HepG2 (cell line): ENCODE results near the gene PRRT1. TPM values are rescaled to one million over a fixed set of nuclear protein-coding genes. Genes with fewer than 3 reads are reported as not detected.
A peak's percentile ranks its signal among the peaks of the same experiment; 100 is the strongest.

Source experiments
- ATAC-seq: fragments of 200-7000 bp; cut with Tn5 transposase; 3 replicates; pipeline ENCODE4 v1.9.1; 2020; ENCODE audit warnings: mild to moderate bottlenecking, moderate library complexity
- BruUV-seq: library from RNA; stranded (reverse); fragments of 400-500 nt; replicated peaks from 2 replicates; lab custom pipeline; 2021; lab: Mats Ljungman, UMichigan
- CTCF ChIA-PET: fragments of 300-600 bp; formaldehyde crosslinking; extraction: SDS; loops from one replicate; lab custom pipeline; 2021; ENCODE audit warnings: low total read pairs, inconsistent platforms, low intra/inter-chr PET ratio; lab: Yijun Ruan, JAX
- POLR2A ChIA-PET: fragments of 350-600 bp; sonication (Branson Sonifier 250); formaldehyde crosslinking; loops from one replicate; lab custom pipeline; 2020; ENCODE audit warnings: antibody characterized with exemption, inconsistent platforms; lab: Yijun Ruan, JAX
- DNase-seq: peaks from one replicate; pipeline ENCODE4 v3.0.0-alpha.2; 2015; ENCODE audit warnings: low spot score
- FAIRE-seq: peaks from 3 replicates; lab custom pipeline; 2011; peaks lifted over from hg19 to GRCh38; lab: Jason Lieb, UNC
- H2AFZ ChIP-seq: one replicate; pipeline ENCODE4 v1.6.1; 2011; ENCODE audit warnings: low read length, inconsistent platforms
- H3K27ac ChIP-seq: fragments of 300-600 bp; 3 replicates; pipeline ENCODE4 v1.8.0; 2011; ENCODE audit warnings: mixed run types, mild to moderate bottlenecking, mixed read lengths, low read length, inconsistent platforms; ENCODE audit not compliant: insufficient read depth; ENCODE audit errors: extremely low read length
- H3K27me3 ChIP-seq, 2 experiments: fragments of 200-600 bp in 1 of 2; 2 replicates in 1 of 2; 3 replicates in 1 of 2; pipeline versions ENCODE4 v1.6.0 to v1.8.0; 2011; ENCODE audit warnings: low read length in 2 of 2, mild to moderate bottlenecking in 2 of 2, moderate library complexity in 2 of 2, inconsistent platforms in 1 of 2; ENCODE audit not compliant: insufficient read depth in 2 of 2, control insufficient read depth in 1 of 2
- H3K36me3 ChIP-seq, 2 experiments: fragments of 200-600 bp in 1 of 2; replicated peaks in 1 of 2; 2 replicates in 1 of 2; 3 replicates in 1 of 2; pipeline versions ENCODE4 v1.5.1 to v1.8.0; 2011; ENCODE audit warnings: low read length in 2 of 2, inconsistent platforms in 1 of 2; ENCODE audit not compliant: insufficient read depth in 2 of 2, control insufficient read depth in 1 of 2
- H3K4me1 ChIP-seq: 2 replicates; pipeline ENCODE4 v1.5.1; 2012; ENCODE audit warnings: low read length, inconsistent platforms; ENCODE audit not compliant: insufficient read depth
- H3K4me2 ChIP-seq: 2 replicates; pipeline ENCODE4 v1.6.0; 2011; ENCODE audit warnings: low read depth, low read length, inconsistent platforms
- H3K4me3 ChIP-seq, 3 experiments: fragments of 200-600 bp in 1 of 3; sonication (generic), shearing (Covaris generic) in 1 of 3; replicated peaks in 1 of 3; 2 replicates each; pipeline ENCODE4 v1.5.1; 2011 to 2016; ENCODE audit warnings: low read length in 3 of 3, inconsistent platforms in 2 of 3, low read depth in 2 of 3, mild to moderate bottlenecking in 2 of 3, control low read depth in 1 of 3, mixed read lengths in 1 of 3; ENCODE audit not compliant: insufficient read depth in 1 of 3
- H3K79me2 ChIP-seq: one replicate; pipeline ENCODE4 v1.6.1; 2011; ENCODE audit warnings: low read length, inconsistent platforms; ENCODE audit not compliant: insufficient read depth
- H3K9ac ChIP-seq: 2 replicates; pipeline ENCODE4 v1.6.0; 2011; ENCODE audit warnings: mild to moderate bottlenecking, low read depth, low read length, inconsistent platforms; ENCODE audit not compliant: insufficient read depth
- H3K9me3 ChIP-seq: 2 replicates; pipeline ENCODE4 v1.5.1; 2012; ENCODE audit warnings: mild to moderate bottlenecking, low read length
- H4K20me1 ChIP-seq: 2 replicates; pipeline ENCODE4 v1.6.0; 2011; ENCODE audit warnings: inconsistent platforms, mild to moderate bottlenecking, low read length, moderate library complexity; ENCODE audit not compliant: insufficient read depth
- ARNTL ChIP-seq: sonication (generic); formaldehyde crosslinking; IDR thresholded peaks from 2 replicates; pipeline ENCODE4 v1.4.0; 2020; ENCODE audit warnings: mild to moderate bottlenecking, missing genetic modification reagents
- NONO ChIP-seq, 2 experiments: fragments of 450-650 bp in 1 of 2; sonication (generic) in 1 of 2; formaldehyde crosslinking in 1 of 2; IDR thresholded peaks in 1 of 2; conservative IDR thresholded peaks in 1 of 2; 2 replicates each; pipeline versions ENCODE4 v1.6.1 to v1.8.0; 2017 to 2022; ENCODE audit warnings: mild to moderate bottlenecking in 1 of 2, missing genetic modification reagents in 1 of 2, moderate library complexity in 1 of 2
- RELA ChIP-seq: sonication (generic); formaldehyde crosslinking; IDR thresholded peaks from 2 replicates; pipeline ENCODE4 v1.4.0; 2020; ENCODE audit warnings: missing genetic modification reagents
- RFXAP ChIP-seq: sonication (generic); formaldehyde crosslinking; IDR thresholded peaks from 2 replicates; pipeline ENCODE4 v1.4.0; 2020; ENCODE audit warnings: missing genetic modification reagents, borderline replicate concordance
- SAP130 ChIP-seq: IDR thresholded peaks from 2 replicates; pipeline ENCODE4 v1.6.1; 2016; ENCODE audit warnings: low read depth
- SCMH1 ChIP-seq: sonication (generic); formaldehyde crosslinking; IDR thresholded peaks from 2 replicates; pipeline ENCODE4 v1.9.0; 2021; ENCODE audit warnings: missing genetic modification reagents, mild to moderate bottlenecking, borderline replicate concordance
- SOX5 ChIP-seq: IDR thresholded peaks from 2 replicates; pipeline ENCODE4 v1.6.1; 2016; ENCODE audit warnings: borderline replicate concordance
- TBX2 ChIP-seq: sonication (generic); formaldehyde crosslinking; IDR thresholded peaks from 2 replicates; pipeline ENCODE4 v1.5.0; 2020; ENCODE audit warnings: missing genetic modification reagents, mild to moderate bottlenecking, borderline replicate concordance
- ZNF3 ChIP-seq: IDR thresholded peaks from 2 replicates; pipeline ENCODE4 v1.7.0; 2017; ENCODE audit warnings: inconsistent platforms
- ZNF547 ChIP-seq: sonication (generic); formaldehyde crosslinking; IDR thresholded peaks from 2 replicates; pipeline ENCODE4 v1.5.1; 2020; ENCODE audit warnings: mild to moderate bottlenecking, missing genetic modification reagents
- ZNF562 ChIP-seq: sonication (generic); formaldehyde crosslinking; IDR thresholded peaks from 2 replicates; pipeline ENCODE4 v1.8.0; 2022; ENCODE audit warnings: missing genetic modification reagents, borderline replicate concordance
- ZNF572 ChIP-seq: sonication (generic); formaldehyde crosslinking; IDR thresholded peaks from 2 replicates; pipeline ENCODE4 v1.5.1; 2020; ENCODE audit warnings: mild to moderate bottlenecking, missing genetic modification reagents
- ZNF749 ChIP-seq: sonication (generic); formaldehyde crosslinking; IDR thresholded peaks from 2 replicates; pipeline ENCODE4 v1.8.0; 2022; ENCODE audit warnings: mild to moderate bottlenecking, missing genetic modification reagents, moderate library complexity, borderline replicate concordance
- WGBS: methylation state at CpG from one replicate; pipeline ENCODE4 v1.1.6; 2017; ENCODE audit warnings: low lambda C conversion rate; 5-methylcytosine and 5-hydroxymethylcytosine counted together
- in situ Hi-C: cut with HindIII; loops from 2 replicates; pipeline ENCODE4 v1.10.0; 2017; ENCODE audit warnings: low pct_unique_long_range_greater_than_20kb; ENCODE audit not compliant: extremely low pct_ligation_motif_present
- intact Hi-C: fragments of 100-400 bp; cut with micrococcal nuclease; formaldehyde crosslinking; loops from one replicate; pipeline ENCODE4 v1.10.0; 2022; ENCODE audit not compliant: unreplicated experiment
- polyA plus RNA-seq, 8 experiments: library from polyadenylated mRNA; depleted of rRNA in 3 of 8; stranded (reverse) in 7 of 8; unstranded in 1 of 8; fragments of >200 nt; fragmentation: Illumina TruSeq in 4 of 8; extraction: Trizol in 4 of 8; gene quantifications; 2 replicates each; pipeline versions ENCODE4 v1.2.1 to v1.2.3, GENCODE V29; 2011 to 2016; ENCODE audit warnings: low read depth in 4 of 8, missing spikeins in 1 of 8, mixed read lengths in 1 of 8; ENCODE audit not compliant: insufficient read depth in 1 of 8
- total RNA-seq, 5 experiments: library from RNA; depleted of rRNA; stranded (reverse); fragments of >200 nt; fragmentation: Illumina TruSeq; extraction: Trizol; gene quantifications; 2 replicates each; pipeline ENCODE4 v1.2.3, GENCODE V29; 2016; ENCODE audit warnings: low read depth in 1 of 5
- TF ChIP-seq, protein P1 (sequence below): sonication (generic); formaldehyde crosslinking; IDR thresholded peaks from 2 replicates; pipeline ENCODE4 v1.4.0; 2020; ENCODE audit warnings: missing genetic modification reagents
- TF ChIP-seq, protein P2 (sequence below): sonication (generic); formaldehyde crosslinking; IDR thresholded peaks from 2 replicates; pipeline ENCODE4 v1.5.0; 2020; ENCODE audit warnings: mild to moderate bottlenecking, missing genetic modification reagents

The PRRT1 gene
- total and polyA plus RNA-seq, 2 of the 13 experiments (the other 11 are each of a cell fraction or from before 2014, with no cell fraction given) = 0.64 to 1.4 TPM

DNA sequence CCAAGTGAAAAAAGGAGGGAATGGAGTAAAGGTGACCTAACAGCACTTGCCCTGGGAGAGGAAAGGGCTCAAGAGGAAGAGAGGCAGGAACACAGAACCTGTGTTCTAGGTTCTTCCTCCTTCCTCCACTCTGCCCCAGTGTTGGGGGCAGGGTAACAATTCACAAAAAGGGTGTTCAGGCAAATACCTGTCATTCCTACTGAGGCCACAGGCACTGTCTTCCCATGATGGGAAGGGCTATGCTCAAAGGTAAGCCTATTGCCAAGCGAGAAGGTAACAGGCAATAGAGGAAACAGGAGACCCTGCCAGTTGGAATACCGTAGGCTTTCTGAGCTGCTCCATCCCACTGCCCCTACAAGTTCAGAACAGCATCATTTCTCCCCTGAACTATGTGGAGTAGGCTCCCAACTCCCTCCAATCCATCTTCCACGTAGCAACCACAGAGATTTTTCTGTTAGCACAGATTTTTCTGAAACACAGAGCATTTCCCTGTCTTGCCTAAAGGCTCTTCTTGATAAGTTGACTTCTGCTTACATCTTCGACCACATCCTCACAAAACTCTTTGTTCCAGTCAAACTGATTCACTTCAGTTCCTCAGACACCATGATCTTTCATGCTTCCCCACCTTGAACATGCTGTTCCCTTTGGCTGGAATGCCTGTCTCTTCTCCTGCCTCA, 21.4 kb upstream of the PRRT1 start:
- CTCF ChIA-PET = no interaction called here
- FAIRE-seq = no peak
- Histone ChIP-seq H3K79me2 (peaks cover 36% of the 10 kb centered on the region), H2AFZ (no peak overlapping the region), H3K36me3 (peaks cover 13 to 33% of the 10 kb centered on the region in 2 experiments), H3K9me3 (no peaks in the 10 kb centered on the region), H3K4me1 (peaks cover 46% of the 10 kb centered on the region), H3K4me3 (no peak overlapping the region), H3K9ac (peak overlapping the region; percentile 7; the same call in 1 of the 2 replicates), H3K4me2 (peak overlapping the region; percentile 19)
- BruUV-seq = no TSS peak
- 96% methylated on average over 4 of the region's 4 CpGs for WGBS
- in situ Hi-C loops = no loop called here
- no peak for TF ChIP-seq ZNF562 (CRISPR knock-in tag)
- TF ChIP-seq, protein P1, sequence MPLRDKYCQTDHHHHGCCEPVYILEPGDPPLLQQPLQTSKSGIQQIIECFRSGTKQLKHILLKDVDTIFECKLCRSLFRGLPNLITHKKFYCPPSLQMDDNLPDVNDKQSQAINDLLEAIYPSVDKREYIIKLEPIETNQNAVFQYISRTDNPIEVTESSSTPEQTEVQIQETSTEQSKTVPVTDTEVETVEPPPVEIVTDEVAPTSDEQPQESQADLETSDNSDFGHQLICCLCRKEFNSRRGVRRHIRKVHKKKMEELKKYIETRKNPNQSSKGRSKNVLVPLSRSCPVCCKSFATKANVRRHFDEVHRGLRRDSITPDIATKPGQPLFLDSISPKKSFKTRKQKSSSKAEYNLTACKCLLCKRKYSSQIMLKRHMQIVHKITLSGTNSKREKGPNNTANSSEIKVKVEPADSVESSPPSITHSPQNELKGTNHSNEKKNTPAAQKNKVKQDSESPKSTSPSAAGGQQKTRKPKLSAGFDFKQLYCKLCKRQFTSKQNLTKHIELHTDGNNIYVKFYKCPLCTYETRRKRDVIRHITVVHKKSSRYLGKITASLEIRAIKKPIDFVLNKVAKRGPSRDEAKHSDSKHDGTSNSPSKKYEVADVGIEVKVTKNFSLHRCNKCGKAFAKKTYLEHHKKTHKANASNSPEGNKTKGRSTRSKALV (CRISPR knock-in tag) = no peak
- TF ChIP-seq ZNF547 (CRISPR knock-in tag) = no peak
- TF ChIP-seq ZNF572 (CRISPR knock-in tag) = no peak
- TF ChIP-seq RFXAP (CRISPR knock-in tag) = no peak
- TF ChIP-seq TBX2 (CRISPR knock-in tag) = no peak
- no peak for TF ChIP-seq ARNTL (CRISPR knock-in tag)
- no peak for TF ChIP-seq SCMH1 (CRISPR knock-in tag)
- no peak for TF ChIP-seq ZNF749 (CRISPR knock-in tag)
- no peak for TF ChIP-seq SOX5 (CRISPR knock-in tag)
- TF ChIP-seq ZNF3 (CRISPR knock-in tag) = no peak
- TF ChIP-seq NONO (IDR thresholded peaks at IDR 0.05) = no peak
- TF ChIP-seq NONO (CRISPR knock-in tag; conservative IDR thresholded peaks at IDR 0.05) = no peak
- TF ChIP-seq RELA = no peak
- TF ChIP-seq, protein P2, sequence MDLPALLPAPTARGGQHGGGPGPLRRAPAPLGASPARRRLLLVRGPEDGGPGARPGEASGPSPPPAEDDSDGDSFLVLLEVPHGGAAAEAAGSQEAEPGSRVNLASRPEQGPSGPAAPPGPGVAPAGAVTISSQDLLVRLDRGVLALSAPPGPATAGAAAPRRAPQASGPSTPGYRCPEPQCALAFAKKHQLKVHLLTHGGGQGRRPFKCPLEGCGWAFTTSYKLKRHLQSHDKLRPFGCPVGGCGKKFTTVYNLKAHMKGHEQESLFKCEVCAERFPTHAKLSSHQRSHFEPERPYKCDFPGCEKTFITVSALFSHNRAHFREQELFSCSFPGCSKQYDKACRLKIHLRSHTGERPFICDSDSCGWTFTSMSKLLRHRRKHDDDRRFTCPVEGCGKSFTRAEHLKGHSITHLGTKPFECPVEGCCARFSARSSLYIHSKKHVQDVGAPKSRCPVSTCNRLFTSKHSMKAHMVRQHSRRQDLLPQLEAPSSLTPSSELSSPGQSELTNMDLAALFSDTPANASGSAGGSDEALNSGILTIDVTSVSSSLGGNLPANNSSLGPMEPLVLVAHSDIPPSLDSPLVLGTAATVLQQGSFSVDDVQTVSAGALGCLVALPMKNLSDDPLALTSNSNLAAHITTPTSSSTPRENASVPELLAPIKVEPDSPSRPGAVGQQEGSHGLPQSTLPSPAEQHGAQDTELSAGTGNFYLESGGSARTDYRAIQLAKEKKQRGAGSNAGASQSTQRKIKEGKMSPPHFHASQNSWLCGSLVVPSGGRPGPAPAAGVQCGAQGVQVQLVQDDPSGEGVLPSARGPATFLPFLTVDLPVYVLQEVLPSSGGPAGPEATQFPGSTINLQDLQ (CRISPR knock-in tag) = no peak
- no peak for TF ChIP-seq SAP130 (CRISPR knock-in tag)
- TF ChIP-seq, all 625 proteins: peak for 0
- ATAC-seq (no peak), DNase-seq (no peak)
- intact Hi-C loops = no loop called here
- POLR2A ChIA-PET = interaction anchor here (0.6 kb wide), 1 partner anchor 20 kb away, joined by 3 read pairs; no protein-coding TSS in a partner anchor
- no peaks in the 10 kb centered on the region for H4K20me1 ChIP-seq
- H3K27me3 ChIP-seq = no peaks in the 10 kb centered on the region; a peak in 1 of 5 replicates
- H3K27ac ChIP-seq = no peak overlapping the region
